COR-L47 (cell line): ENCODE measurements around the gene EXOC3L2.
A peak's percentile ranks its signal among the peaks of the same experiment; 100 is the strongest.

Experiments used
- DNase-seq: peaks from one replicate; lab custom pipeline; 2025; lab: John Stamatoyannopoulos, UW

Gene EXOC3L2

GRCh38 chr19:45218911-45219743 lies 26.1 kb downstream of the EXOC3L2 start:
- DNase-seq, result no peak

- DNase-seq, result no peak
These were observed 26.8 kb downstream of the EXOC3L2 start for GRCh38 chr19:45218426-45218825.

GRCh38 chr19:45217957-45218334 lies 27.3 kb downstream of the EXOC3L2 start:
- no peak for DNase-seq

- no peak for DNase-seq
These were observed 27.8 kb downstream of the EXOC3L2 start for GRCh38 chr19:45217193-45217956.

GRCh38 chr19:45216667-45217066 lies 28.5 kb downstream of the EXOC3L2 start:
- DNase-seq, result no peak

GRCh38 chr19:45215391-45216191 lies 29.6 kb downstream of the EXOC3L2 start:
- DNase-seq, result peak; percentile 72

GRCh38 chr19:45213031-45213430 lies 32.2 kb downstream of the EXOC3L2 start:
- DNase-seq, result no peak

- no peak for DNase-seq
These were observed 33.3 kb downstream of the EXOC3L2 start for GRCh38 chr19:45211751-45212381.

- no peak for DNase-seq
These were observed 38.9 kb downstream of the EXOC3L2 start for GRCh38 chr19:45206328-45206727.

- no peak for DNase-seq
These were observed 39.4 kb downstream of the EXOC3L2 start for GRCh38 chr19:45205810-45206209.

- no peak for DNase-seq
These were observed 42.6 kb downstream of the EXOC3L2 start for GRCh38 chr19:45202637-45203036.

GRCh38 chr19:45200568-45200967 lies 44.6 kb downstream of the EXOC3L2 start:
- DNase-seq, result peak; percentile 22

GRCh38 chr19:45195764-45196163 lies 49.4 kb downstream of the EXOC3L2 start:
- no peak for DNase-seq

GRCh38 chr19:45191375-45191774 lies 53.8 kb downstream of the EXOC3L2 start:
- no peak for DNase-seq

GRCh38 chr19:45189971-45190370 lies 55.2 kb downstream of the EXOC3L2 start:
- no peak for DNase-seq

- peak; percentile 15 for DNase-seq
These were observed 57.6 kb downstream of the EXOC3L2 start for GRCh38 chr19:45187421-45188100.

- DNase-seq, result peak; percentile 41
These were observed 58.5 kb downstream of the EXOC3L2 start for GRCh38 chr19:45186509-45187334.

- no peak for DNase-seq
These were observed 61.1 kb downstream of the EXOC3L2 start for GRCh38 chr19:45184115-45184514.

- no peak for DNase-seq
These were observed 62.4 kb downstream of the EXOC3L2 start for GRCh38 chr19:45182758-45183157.

- no peak for DNase-seq
These were observed 64.3 kb downstream of the EXOC3L2 start for GRCh38 chr19:45180936-45181335.
